ENCODE data around the gene SLC6A13. TPM values are rescaled to one million over a fixed set of nuclear protein-coding genes. Genes with fewer than 3 reads are reported as not detected.
"Not testable (repeated sequence)": the region's sequence is repeated elsewhere in the genome, so short reads cannot be mapped to it uniquely, and the experiment has no call there.

Gene SLC6A13
- total RNA-seq, 4 donors from 2014 or later: 5.0 to 24.9 (median 8.8) TPM

- H3K27ac ChIP-seq: no peak overlapping the region
- DNase-seq: no peak
- WGBS, 2 donors: 95 to 98% methylated on average over 3 of the region's 3 CpGs
- TF ChIP-seq CTCF (IDR thresholded peaks at IDR 0.05): no peak
- TF ChIP-seq POLR2A (IDR thresholded peaks at IDR 0.05): no peak
- no peaks in the 10 kb centered on the region for H3K36me3 ChIP-seq
- H3K4me3 ChIP-seq (replicated peaks in 1 of 3): no peak overlapping the region
- no peaks in the 10 kb centered on the region for H3K9me3 ChIP-seq
- no peaks in the 10 kb centered on the region for H3K27me3 ChIP-seq
- peaks cover 1 to 14% of the 10 kb centered on the region in 2 donors for H3K4me1 ChIP-seq
- intact Hi-C loops (cut with DNase I): no loop called here
Measured at GRCh38 chr12:236445-236844, 26.2 kb downstream of the SLC6A13 start.

- DNase-seq; H3K27me3 ChIP-seq; H3K27ac ChIP-seq; H3K9me3 ChIP-seq; H3K36me3 ChIP-seq; H3K4me3 ChIP-seq (replicated peaks in 1 of 3); intact Hi-C loops (cut with DNase I): not testable (repeated sequence)
- H3K4me1 ChIP-seq: peaks cover 6 to 19% of the 10 kb centered on the region in 2 donors
- 87 to 91% methylated on average over 4 of the region's 4 CpGs for WGBS, 2 donors
Measured at GRCh38 chr12:235967-236366, 26.7 kb downstream of the SLC6A13 start.

- 95 to 96% methylated on average over 4 to 10 of the region's 10 CpGs for WGBS, 2 donors
- intact Hi-C loops (cut with DNase I): no loop called here
- H3K4me1 ChIP-seq: peaks cover 13 to 29% of the 10 kb centered on the region in 2 donors
- H3K36me3 ChIP-seq: no peaks in the 10 kb centered on the region
- TF ChIP-seq CTCF (IDR thresholded peaks at IDR 0.05): no peak
- no peak for TF ChIP-seq POLR2A (IDR thresholded peaks at IDR 0.05)
- DNase-seq: no peak
- no peaks in the 10 kb centered on the region for H3K9me3 ChIP-seq
- H3K27ac ChIP-seq: no peak overlapping the region
- H3K27me3 ChIP-seq: no peaks in the 10 kb centered on the region
- H3K4me3 ChIP-seq (replicated peaks in 1 of 3): no peak overlapping the region
Measured at GRCh38 chr12:234891-235415, 27.7 kb downstream of the SLC6A13 start.

GRCh38 chr12:234019-234418, 28.6 kb downstream of the SLC6A13 start:
- no peak for TF ChIP-seq CTCF (IDR thresholded peaks at IDR 0.05)
- no peak for TF ChIP-seq POLR2A (IDR thresholded peaks at IDR 0.05)
- intact Hi-C loops (cut with DNase I): no loop called here
- WGBS, 2 donors: 81% methylated on average over 7 of the region's 7 CpGs
- DNase-seq: no peak
- H3K36me3 ChIP-seq: no peaks in the 10 kb centered on the region
- H3K4me1 ChIP-seq: peaks cover 20 to 38% of the 10 kb centered on the region in 2 donors
- no peak overlapping the region for H3K4me3 ChIP-seq (replicated peaks in 1 of 3)
- no peaks in the 10 kb centered on the region for H3K9me3 ChIP-seq
- peak overlapping the region in 1 of 3 donors; percentile 30 for H3K27ac ChIP-seq
- no peaks in the 10 kb centered on the region for H3K27me3 ChIP-seq

- no peaks in the 10 kb centered on the region for H3K27me3 ChIP-seq
- no peaks in the 10 kb centered on the region for H3K36me3 ChIP-seq
- no peak for DNase-seq
- intact Hi-C loops (cut with DNase I): no loop called here
- H3K4me3 ChIP-seq (replicated peaks in 1 of 3): no peak overlapping the region
- peaks cover 24 to 42% of the 10 kb centered on the region in 2 donors for H3K4me1 ChIP-seq
- no peak for TF ChIP-seq POLR2A (IDR thresholded peaks at IDR 0.05)
- 81 to 82% methylated on average over 3 of the region's 3 CpGs for WGBS, 2 donors
- H3K27ac ChIP-seq: peak overlapping the region in 2 of 3 donors; percentile 30 to 56
- no peaks in the 10 kb centered on the region for H3K9me3 ChIP-seq
Measured at GRCh38 chr12:233615-233968, 29.0 kb downstream of the SLC6A13 start.

- no peak overlapping the region for H3K4me3 ChIP-seq (replicated peaks in 1 of 3)
- H3K9me3 ChIP-seq: no peaks in the 10 kb centered on the region
- DNase-seq: peak; percentile 67 to 74
- peak overlapping the region in 2 of 3 donors; percentile 30 to 56 for H3K27ac ChIP-seq
- WGBS, 2 donors: 34 to 38% methylated on average over 18 to 19 of the region's 19 CpGs
- no peaks in the 10 kb centered on the region for H3K27me3 ChIP-seq
- peak in 1 of 2 donors; percentile 19 for TF ChIP-seq POLR2A (IDR thresholded peaks at IDR 0.05)
- no peak for TF ChIP-seq CTCF (IDR thresholded peaks at IDR 0.05)
- peaks cover 30 to 49% of the 10 kb centered on the region in 2 donors for H3K4me1 ChIP-seq
- no peaks in the 10 kb centered on the region for H3K36me3 ChIP-seq
- intact Hi-C loops (cut with DNase I): no loop called here
Measured at GRCh38 chr12:232731-233614, 29.7 kb downstream of the SLC6A13 start.
